Daoy (cell line): ENCODE measurements around the gene BMP8A. TPM values are rescaled to one million over a fixed set of nuclear protein-coding genes. Genes with fewer than 3 reads are reported as not detected.
"Not testable (repeated sequence)": the region's sequence is repeated elsewhere in the genome, so short reads cannot be mapped to it uniquely, and the experiment has no call there.

Experiments used
- DNase-seq: peaks from one replicate; pipeline ENCODE4 v3.0.0-alpha.2; 2015; ENCODE audit warnings: low read depth
- total RNA-seq: library from RNA; depleted of rRNA; stranded (reverse); fragments of >200 nt; shearing (Covaris generic); gene quantifications from 2 replicates; pipeline ENCODE4 v1.2.3, GENCODE V29; 2014

The BMP8A gene
- total RNA-seq, 1 experiment from 2014 or later: not detected

DNA sequence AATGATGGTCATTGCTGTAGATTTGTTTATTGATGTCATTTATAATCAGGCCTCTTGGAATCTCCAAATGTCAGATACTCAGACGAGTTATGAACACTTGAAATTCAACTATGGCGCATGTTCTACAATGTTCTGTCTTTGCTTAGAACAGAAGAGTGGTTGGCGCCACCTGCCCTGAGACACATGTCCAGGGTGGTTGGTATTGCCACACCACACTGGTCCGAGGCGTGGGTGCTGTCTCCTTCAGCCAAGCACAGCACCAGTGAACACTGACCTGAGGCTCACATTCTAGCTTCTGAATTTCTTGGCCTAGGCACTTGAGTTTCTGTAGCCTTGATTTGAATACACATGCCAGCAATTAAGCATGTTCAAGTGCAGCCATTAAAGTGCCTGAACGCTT is 10.1 kb upstream of the BMP8A start:
- no peak for DNase-seq

DNA sequence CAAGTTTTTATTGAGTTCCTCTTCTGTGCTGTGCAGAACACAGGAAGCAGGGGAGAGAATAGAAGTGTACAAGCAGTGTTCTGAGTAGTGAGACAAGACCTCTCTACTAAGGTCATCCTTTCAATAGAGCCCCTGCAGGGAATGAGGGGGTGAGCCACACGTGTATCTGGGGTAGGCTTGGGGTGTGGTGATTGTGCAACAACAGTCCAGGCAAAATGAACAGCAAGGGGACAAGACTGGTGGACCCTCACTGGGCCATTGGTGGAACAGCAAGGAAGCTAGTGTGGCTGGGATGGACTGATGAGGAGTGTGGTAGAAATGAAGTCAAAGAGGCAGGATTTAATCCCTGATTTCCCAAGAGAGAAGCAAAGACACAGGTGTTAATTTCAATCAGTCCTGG is 8.2 kb upstream of the BMP8A start:
- DNase-seq: no peak

DNA sequence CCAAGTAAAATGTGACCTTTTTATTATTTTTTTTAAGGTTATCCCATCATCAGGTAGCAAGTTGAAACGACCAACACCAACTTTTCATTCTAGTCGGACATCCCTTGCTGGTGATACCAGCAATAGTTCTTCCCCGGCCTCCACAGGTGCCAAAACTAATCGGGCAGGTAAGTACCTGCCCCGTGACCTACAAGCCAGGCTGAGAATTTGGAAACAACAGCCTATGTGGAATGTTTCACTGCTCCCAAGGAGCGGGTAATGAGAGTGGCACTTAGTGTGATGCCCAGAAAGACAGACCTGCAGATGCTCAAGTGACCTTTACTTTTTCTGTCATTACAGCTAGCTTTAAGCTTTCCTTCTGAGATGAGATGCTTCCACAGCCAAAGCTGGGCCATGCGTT is 6.9 kb upstream of the BMP8A start:
- DNase-seq: no peak

DNA sequence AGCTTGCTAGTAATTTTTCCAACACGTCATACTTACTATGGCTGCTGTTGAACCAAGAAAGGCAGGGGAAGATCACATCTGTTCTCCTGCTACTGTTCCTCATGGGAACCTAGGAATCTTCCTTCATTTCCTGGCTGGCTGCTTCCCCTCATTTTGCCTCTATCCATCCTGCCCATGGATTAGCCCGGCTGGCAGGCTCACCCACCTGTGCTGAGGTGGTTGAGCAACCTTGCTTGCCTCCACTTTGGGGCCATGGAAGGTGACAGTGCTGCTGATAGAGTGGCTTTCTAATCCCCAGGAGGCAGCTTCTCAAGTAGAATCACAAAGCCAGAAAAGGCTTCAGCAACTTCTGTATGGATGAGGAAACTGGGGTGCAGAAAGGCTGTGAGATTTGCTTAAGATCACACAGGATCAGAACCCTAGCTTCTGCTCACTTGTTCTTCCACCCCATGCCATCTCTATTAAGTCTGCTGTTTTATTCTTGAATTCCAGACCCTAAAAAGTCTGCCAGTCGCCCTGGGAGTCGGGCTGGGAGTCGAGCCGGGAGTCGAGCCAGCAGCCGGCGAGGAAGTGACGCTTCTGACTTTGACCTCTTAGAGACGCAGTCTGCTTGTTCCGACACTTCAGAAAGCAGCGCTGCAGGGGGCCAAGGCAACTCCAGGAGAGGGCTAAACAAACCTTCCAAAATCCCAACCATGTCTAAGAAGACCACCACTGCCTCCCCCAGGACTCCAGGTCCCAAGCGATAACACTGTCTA is 6.2 kb upstream of the BMP8A start:
- DNase-seq: no peak

DNA sequence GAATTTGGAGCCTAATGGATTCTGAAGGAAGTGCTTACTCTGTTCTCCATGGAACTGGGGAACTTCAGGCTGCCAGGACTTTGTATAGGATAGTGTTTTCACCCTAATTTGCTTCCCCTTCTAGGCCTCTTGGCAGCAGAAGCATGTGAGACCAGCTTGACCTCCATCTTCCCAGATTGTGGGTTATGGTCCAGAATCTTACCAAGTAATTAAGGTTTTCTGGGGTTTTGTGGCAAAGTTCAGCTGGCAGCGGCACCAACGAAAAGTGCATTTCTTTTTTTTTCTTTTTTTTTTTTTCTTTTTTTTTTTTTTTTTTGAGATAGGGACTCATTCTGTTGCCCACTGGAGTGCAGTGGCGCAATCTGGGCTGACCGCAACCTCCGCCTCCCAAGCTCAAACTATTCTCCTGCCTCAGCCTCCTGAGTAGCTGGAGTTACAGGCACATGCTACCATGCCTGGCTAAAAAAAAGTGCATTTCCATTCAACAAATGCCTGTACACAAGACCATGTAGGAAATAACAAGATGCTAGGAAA is 3.4 kb upstream of the BMP8A start:
- no peak for DNase-seq

DNA sequence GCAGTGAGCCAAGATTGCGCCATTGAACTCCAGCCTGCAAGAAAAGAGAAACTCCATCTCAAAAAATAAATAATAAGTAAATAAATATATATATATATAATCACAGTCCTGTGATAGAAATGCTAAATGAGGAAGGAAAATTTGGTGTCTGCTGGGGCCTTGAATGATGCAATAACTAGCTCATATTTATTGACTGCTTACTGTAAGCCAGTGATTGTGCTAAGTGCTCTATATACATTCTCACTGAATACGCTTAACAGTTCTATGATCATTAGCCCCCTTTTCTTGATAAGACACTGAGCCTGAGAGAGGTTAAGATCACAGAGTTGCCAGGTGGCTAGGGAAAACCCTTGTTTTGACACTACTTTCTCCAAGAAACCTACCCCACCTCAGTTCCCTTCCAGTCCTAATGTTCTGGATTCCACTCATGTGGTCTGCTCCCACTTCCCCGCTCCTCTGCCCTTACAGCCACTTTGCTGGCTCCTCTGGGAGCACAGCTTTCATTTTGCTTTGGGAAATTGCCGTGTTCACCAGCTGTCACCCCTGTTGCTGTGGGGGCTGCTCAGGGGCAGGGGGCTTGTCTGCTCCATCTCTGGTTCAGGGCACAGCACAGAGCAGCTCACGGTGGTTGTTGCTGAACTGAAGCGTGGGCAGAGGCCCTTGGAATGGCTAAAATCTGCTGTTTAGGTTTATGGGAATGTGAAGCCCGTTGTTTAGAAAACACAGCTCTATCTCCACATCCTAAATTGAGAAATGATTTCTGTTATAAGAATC is 2.5 kb upstream of the BMP8A start:
- DNase-seq: no peak

DNA sequence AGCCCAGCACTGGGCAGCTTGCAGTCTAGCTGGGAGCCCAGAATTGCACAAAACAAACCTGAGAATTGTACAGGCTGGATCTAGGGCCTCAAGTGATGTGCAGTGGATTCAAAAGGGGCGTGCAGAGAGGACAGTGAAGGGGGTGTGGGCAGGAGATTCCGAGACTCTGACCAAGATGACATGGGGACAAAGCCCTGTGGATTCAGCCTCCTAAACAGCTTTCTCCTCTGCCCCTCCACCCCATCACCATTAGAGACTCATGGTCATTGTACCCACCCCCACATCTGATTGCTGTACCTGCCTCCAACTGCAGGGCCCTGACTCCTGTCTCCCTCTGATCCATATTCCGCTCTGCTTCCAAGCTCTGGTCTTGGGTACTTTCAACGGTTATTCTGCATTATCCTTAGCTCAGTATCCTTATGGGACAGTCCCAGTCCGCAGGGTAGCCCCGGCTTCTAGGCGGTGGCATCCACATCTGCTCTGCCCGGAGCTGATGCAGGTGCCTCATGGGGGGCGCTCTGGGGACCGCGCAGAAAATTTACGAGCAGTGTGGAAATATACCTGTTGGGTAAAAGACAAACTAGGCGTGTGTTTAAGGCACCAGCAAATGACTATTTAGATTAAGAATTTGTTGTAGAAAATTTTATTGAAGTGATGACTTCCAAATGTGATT is 1.7 kb upstream of the BMP8A start:
- no peak for DNase-seq

DNA sequence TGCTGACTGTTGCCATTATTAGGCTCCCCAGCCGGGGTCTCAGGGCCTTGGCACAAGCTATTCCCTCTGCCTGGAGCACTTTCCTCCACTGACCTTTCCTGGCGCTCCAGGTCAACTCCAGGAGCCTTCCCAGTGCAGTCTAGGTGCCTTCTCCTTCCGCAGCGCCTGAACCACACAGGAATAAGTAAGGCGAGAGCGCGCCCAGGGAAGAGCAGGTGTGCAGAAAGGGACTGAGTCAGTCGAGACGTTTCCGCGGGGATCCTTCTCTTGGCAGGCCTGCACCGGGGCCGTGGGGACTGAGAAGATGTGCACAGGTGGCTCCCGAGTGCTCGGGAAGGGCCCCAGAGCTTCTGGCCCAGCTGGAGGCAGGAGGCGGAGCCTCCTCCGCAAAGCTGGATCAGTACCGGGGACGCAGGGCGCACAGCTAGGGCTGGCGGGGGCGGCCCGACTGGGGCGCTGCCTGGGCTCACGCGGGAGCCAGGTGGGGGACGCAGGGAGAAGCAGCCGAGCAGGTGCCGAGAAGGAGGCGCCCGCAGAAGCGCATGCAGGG is 765 bp upstream of the BMP8A start:
- no peak for DNase-seq

DNA sequence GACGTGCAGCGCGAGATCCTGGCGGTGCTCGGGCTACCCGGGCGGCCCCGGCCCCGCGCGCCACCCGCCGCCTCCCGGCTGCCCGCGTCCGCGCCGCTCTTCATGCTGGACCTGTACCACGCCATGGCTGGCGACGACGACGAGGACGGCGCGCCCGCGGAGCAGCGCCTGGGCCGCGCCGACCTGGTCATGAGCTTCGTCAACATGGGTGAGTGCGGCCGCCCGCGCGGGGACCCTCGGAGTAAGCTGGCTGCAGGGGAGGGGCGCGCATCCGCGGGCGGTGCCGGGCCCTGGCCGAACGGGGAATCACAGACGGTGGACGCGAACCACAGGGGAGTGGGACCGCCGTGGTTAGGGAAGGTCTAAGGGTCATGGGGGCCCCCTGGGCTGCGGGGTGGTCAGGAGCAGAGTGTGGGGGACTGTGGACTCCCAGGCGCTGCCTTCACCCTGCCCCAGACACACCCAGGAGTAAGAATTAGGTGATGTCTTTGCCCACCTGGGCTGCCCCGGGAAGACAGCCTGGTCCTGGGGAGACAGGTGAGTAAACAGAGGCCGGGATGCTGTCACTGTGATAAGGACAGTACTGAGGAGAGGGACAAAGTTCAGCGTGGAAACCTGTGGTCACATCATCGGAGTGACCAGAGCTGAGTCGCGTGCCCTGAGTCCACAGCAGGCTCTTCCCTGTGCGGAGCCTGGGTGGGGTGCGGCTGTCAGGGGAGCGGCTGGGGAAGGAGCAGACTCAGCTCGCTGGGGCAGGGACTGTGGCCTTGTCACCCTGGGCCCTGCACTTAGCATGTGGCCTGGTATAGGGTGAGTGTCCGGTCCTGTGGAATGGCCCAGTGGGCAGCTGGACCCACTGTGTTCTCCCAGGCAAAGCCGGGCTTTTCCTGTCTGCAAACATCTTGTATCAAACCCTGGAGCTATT is 944 bp downstream of the BMP8A start:
- DNase-seq: not testable (repeated sequence)

DNA sequence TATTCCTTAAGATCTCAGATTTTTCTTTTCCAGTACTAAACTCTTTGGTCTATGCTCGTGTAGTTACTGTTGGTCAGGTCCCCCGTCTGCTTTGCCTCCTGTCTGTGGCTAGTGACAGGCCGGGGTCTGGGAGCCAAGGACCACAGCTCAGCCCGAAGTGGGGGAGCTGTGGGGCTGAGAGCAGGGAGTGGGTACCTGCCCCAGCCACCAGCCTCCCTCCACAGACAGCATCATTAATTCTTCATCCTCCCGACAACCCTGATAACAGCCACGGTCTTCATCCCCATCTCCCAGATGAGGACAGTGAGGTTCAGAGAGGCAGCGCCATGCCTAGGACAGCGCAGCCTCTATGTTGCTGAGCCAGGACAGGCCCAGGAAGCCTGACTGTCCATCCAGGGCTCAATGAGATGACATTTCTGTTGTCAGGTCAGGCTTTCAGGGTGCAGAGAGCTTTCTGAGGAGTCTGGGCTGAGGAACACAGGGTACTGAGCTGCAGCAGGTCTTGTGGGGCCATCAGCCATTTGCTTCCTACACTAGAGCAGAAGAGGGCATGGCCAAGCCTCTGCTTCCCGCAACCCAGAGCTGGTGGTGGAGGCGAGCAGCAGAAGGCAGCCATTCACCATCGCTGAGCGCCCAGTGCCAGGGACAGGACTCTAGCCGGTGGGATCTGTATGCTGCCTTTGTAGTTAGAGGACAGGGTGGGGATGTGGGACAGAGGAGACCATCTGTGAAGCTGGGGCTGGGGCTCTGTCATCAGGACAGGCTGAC is 1.8 kb downstream of the BMP8A start:
- DNase-seq: not testable (repeated sequence)

DNA sequence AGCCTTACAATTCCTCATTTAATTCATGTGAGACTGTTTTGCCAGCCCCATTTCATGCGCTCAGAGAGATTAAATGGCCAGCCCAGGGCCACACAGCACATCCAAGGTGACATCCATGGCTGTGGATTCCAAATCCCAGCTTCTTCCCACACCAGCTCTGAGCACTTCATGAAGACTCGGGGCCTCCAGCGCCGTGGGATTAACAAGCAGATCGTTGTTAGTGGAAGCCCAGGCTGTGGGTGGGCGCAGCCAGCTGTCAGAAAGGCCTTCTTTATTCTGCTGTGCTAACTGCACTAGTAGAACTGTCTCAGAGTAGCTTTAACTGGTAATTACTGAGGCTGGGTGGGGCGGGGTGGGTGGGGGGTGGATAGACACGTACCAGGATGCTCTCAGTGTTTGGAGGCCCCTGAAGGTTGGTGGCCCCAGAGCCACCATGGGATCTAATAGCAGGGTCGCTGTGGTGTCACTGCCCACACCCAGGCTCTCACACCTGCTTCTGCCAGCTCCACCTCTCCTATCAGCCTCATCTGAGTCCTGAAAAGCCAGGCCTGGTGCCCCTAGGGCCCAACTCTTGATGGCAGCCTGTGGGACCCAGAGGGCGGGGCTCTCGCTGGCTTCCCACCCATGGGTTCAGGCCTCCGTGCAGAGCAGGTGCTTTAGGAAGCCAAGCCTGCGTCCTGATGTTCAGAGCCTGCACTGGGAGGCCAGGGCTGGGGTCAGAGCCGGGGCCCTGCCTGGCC is 3.4 kb downstream of the BMP8A start:
- no peak for DNase-seq

DNA sequence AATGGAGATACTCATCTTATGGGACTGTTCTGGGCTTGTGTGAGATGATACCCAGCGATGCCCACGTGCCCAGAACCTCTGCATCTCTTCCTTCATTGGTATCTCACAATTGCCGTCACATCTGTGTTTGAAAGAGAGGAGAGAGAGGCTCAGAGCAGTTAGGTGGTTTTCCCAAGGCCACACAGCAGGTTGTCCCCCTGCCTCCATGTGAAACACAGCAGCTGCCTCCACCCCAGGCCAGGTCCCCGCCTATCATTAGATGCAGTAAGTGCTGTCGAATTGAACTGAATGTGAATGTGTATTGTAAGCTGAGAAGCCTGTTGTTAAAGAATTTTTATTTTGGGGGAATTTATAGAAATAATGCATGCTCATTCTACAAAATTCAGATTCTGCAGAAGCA is 5.1 kb downstream of the BMP8A start:
- DNase-seq: not testable (repeated sequence)

DNA sequence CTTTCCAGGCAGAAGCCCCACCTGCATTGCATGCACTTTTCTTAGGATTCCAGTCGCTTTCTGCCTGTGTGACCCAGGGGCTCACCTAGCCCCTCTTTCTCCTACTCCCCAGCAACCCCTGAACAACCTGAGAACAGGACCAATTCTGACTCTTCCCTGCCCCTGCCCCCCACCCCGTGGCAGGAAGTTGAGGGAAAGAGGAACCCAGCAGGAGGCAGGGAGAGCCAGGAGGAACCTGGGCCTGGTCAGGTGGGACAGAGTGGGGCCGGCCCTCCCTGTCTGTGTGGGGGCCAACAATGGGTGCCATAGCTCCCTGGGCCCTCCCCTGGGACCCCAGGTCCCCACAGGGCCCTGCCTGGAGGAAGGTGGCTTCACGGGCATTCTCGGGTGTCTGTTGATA is 6.1 kb downstream of the BMP8A start:
- DNase-seq: no peak

DNA sequence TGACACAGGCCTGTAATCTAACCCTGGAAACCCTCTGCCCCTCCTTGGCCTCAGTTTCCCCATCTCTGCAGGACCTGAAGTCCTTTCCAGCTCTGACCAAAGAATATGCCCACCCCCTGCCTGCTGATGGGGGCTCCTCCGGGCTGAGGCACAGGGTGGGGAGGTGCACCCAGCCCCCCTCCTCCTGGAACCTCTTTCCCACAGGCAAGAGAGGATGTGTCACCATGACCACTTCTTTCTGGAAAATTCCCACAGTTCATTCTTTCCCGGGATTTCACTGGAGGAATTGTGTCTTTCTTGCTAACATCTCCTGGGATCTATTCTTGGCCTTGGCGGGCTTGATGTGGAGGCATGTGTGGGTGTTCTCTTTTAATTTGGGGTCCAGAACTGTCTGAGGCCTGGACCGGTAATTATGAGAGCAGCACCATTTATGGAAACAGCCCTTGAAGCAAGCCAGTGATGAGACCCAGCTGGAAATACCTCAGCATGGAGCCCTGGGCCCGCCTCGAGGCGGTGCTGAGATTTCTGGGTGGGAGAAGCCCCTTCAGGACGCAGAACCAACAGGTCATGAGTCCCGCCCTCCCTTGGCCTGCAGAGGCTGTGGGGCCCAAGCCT is 6.8 kb downstream of the BMP8A start:
- not testable (repeated sequence) for DNase-seq

DNA sequence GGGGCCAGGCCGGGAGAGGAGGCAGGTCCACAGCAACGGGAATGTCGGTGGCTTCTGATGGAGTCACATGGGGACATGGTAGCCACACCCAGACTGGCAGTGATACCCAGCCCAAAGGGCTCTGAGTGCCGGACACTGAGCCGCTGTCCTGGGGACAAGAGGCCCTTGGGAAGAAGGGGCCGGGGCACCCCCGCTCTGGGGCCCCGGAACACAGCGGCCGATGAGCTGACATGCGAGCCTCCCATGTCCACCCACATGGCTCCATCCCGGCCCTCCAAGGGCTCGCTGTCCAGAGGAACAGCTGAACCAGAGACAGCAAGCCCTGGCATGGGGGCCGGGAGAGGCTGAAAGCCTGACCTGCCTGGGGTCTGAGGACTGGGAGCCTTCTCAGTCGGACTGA is 7.4 kb downstream of the BMP8A start:
- DNase-seq: not testable (repeated sequence)

DNA sequence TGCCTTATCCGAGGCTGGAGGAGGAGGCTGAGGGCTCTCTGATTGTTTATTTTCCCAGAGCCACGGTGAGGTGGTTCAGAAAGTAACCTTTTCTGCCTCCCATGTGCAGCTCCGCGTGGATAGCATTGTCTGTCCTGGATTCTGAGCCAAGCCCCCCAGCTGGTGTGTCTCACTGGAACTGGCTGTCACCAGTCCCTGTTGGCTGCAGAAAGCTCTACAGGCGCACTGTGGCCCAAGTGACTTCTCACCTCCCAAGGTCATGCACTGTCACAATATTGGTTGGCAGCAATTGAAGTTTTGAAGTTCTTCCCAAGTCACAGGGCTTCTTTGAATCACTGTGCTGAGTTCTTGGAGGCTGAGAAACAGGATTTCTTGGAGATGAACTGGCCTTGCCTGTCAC is 8.2 kb downstream of the BMP8A start:
- no peak for DNase-seq

DNA sequence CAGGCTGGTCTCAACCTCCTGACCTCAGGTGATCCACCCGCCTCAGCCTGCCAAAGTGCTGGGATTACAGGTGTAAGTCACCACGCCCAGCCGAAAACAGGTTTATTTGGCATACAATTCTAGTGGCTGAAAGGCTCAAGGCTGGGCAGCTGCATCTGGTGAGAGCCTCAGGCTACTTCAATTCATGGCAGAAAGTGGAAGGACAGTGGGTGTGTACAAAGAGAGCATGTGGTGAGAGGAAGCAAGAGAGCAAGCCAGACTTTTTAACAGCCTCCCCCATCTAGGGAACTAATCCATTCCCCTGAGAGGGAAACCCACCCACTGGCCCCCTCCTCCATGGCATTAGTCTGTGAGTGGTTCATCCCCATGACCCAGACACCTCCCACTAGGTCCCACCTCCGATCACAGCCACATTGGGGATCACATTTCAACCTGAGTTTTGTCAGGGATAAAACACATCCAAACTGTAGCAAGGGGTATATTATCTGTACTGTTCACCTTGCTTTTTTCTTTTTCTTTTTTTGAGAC is 9.5 kb downstream of the BMP8A start:
- DNase-seq: no peak

DNA sequence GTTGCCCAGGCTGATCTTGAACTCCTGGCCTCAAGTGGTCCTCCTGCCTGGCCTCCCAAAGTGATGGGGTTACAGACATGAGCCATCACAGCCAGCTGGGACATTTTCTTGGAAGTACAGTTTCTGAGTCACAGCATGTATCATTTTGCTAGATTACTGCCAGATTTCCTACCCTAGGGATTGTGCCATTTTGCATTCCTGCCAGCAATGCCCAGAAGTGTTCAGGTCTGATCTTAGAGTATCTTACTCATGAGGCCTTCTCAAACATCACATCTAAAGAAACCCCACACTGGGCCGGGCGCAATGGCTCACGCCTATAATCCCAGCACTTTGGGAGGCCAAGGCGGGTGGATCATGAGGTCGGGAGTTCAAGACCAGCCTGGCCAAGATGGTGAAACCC is 10.2 kb downstream of the BMP8A start:
- DNase-seq: peak; percentile 60

DNA sequence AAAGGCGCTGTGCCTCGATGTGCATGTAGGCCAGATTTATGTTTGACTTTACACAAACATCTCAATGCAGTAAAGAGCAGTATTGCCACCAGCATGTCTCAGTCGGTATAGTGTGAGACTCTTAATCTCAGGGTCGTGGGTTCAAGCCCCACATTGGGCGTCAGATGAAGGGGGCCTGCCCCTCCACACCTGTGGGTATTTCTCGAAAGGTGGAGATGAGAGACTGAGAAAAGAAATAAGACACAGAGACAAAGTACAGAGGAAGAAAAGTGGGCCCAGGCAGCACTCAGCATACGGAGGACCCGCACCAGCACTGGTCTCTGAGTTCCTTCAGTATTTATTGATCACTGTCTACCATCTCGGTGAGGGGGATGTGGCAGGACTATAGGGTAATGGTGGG is 13.0 kb downstream of the BMP8A start:
- not testable (repeated sequence) for DNase-seq
